ENCODE data around the gene RNF114. TPM values are rescaled to one million over a fixed set of nuclear protein-coding genes. Genes with fewer than 3 reads are reported as not detected.

Gene RNF114
- total and polyA plus RNA-seq, 4 donors = 30.9 to 87.9 (median 40.9) TPM

GRCh38 chr20:50003253-50003656 lies 67.1 kb downstream of the RNF114 start:
- H3K9me3 ChIP-seq (ENCODE audit: control insufficient read depth in 4 of 4, low read length in 3 of 4) = no peaks in the 10 kb centered on the region
- H3K27ac ChIP-seq (ENCODE audit: low read depth in 1 of 2, low read length in 2 of 2) = no peak overlapping the region
- DNase-seq (ENCODE audit: low spot score) = no peak
- H3K36me3 ChIP-seq (ENCODE audit: control insufficient read depth in 4 of 4, insufficient read depth in 3 of 4, low read depth in 1 of 4, low read length in 3 of 4) = no peaks in the 10 kb centered on the region
- no peak overlapping the region for H3K4me3 ChIP-seq (ENCODE audit: low read depth in 1 of 3, low read length in 3 of 3)
- H3K4me1 ChIP-seq (ENCODE audit: control insufficient read depth in 4 of 4, insufficient read depth in 4 of 4, low read length in 3 of 4) = no peaks in the 10 kb centered on the region
- H3K9ac ChIP-seq (ENCODE audit: low read depth in 1 of 2, low read length in 2 of 2) = no peak overlapping the region
- 76% methylated on average over 4 of the region's 4 CpGs for WGBS
- H3K27me3 ChIP-seq (ENCODE audit: control insufficient read depth in 4 of 4, insufficient read depth in 4 of 4, low read length in 3 of 4) = peaks cover 0 to 3% (median 0%) of the 10 kb centered on the region in 4 donors
- TF ChIP-seq REST (IDR thresholded peaks at IDR 0.05) = no peak

Small RNAs within 50 kb of the gene (small RNA-seq; reads per million reads assigned to genes)
- not detected for gene RF00017
- gene RF00019 = not detected
- not detected for gene RNU6-147P

Other genes with a start within 250 kb of the RNF114 start
- 10 to 100 TPM; 14.1 to 28.2 TPM for gene B4GALT5, start 222.5 kb upstream of the RNF114 start, total RNA-seq
- 10 to 100 TPM in 1 of 2 donors, 1 to 10 TPM in 1; 2.0 to 14.8 TPM for gene B4GALT5, start 222.5 kb upstream of the RNF114 start, polyA plus RNA-seq
- gene SLC9A8, start 123.6 kb upstream of the RNF114 start, total RNA-seq = 1 to 10 TPM; 9.2 to 9.5 TPM
- 1 to 10 TPM; 4.0 to 8.0 TPM for gene SLC9A8, start 123.6 kb upstream of the RNF114 start, polyA plus RNA-seq
- 1 to 10 TPM; 1.3 to 1.5 TPM for gene SPATA2, start 20.9 kb upstream of the RNF114 start, total RNA-seq
- gene SPATA2, start 20.9 kb upstream of the RNF114 start, polyA plus RNA-seq = 1 to 10 TPM; 1.2 to 3.4 TPM
- under 1 TPM; 0.28 to 0.75 TPM for gene SNAI1, start 46.6 kb downstream of the RNF114 start, total RNA-seq
- 1 to 10 TPM in 1 of 2 donors, under 1 TPM in 1; 0.44 to 3.4 TPM for gene SNAI1, start 46.6 kb downstream of the RNF114 start, polyA plus RNA-seq
- 10 to 100 TPM; 27.9 to 29.7 TPM for gene UBE2V1, start 176.8 kb downstream of the RNF114 start, total RNA-seq
- 10 to 100 TPM; 38.8 to 53.0 TPM for gene UBE2V1, start 176.8 kb downstream of the RNF114 start, polyA plus RNA-seq
- gene PEDS1, start 217.3 kb downstream of the RNF114 start, total RNA-seq = 1 to 10 TPM; 4.8 to 6.5 TPM
- 10 to 100 TPM; 10.7 to 19.3 TPM for gene PEDS1, start 217.3 kb downstream of the RNF114 start, polyA plus RNA-seq